Esophagus muscularis mucosa (tissue), 3 donors: Measurements from ENCODE around the gene CCNYL1.

Experiments
- CTCF ChIP-seq, 3 experiments: fragments of 200-600 bp in 2 of 3; fragments of 450-650 bp in 1 of 3; sonication (generic) in 2 of 3; IDR thresholded peaks; one replicate each; pipeline ENCODE4 v1.5.1; 2017 to 2019; ENCODE audit warnings: antibody characterized with exemption in 3 of 3, mild to moderate bottlenecking in 2 of 3, moderate library complexity in 1 of 3
- POLR2A ChIP-seq: fragments of 450-650 bp; IDR thresholded peaks from one replicate; pipeline ENCODE4 v1.6.1; 2017; ENCODE audit warnings: antibody characterized with exemption, moderate library complexity, mild to moderate bottlenecking, low read depth

- no peak for TF ChIP-seq POLR2A
- TF ChIP-seq CTCF (IDR thresholded peaks at IDR 0.05): no peak
Observed at GRCh38 chr2:207771421-207771820, 60.0 kb downstream of the CCNYL1 start.
